Activated CD4-positive, alpha-beta T cell treated with anti-CD3 and anti-CD28 coated beads, Interleukin-2, amount 10 ng/mL, durations not matched to agents 24 days and 14 days (primary cell): ENCODE data around the gene ITPR3. TPM values are rescaled to one million over a fixed set of nuclear protein-coding genes. Genes with fewer than 3 reads are reported as not detected.

ENCODE experiments used
- DNase-seq: peaks from one replicate; pipeline ENCODE4 v3.0.0; 2022
- H3K27ac Mint-ChIP-seq: one replicate; pipeline ENCODE4 v1.8.0; 2022; ENCODE audit warnings: mild to moderate bottlenecking, mixed read lengths
- H3K27me3 Mint-ChIP-seq: one replicate; pipeline ENCODE4 v1.8.0; 2022; ENCODE audit warnings: mixed read lengths
- H3K36me3 Mint-ChIP-seq: one replicate; pipeline ENCODE4 v1.8.0; 2022; ENCODE audit warnings: low read depth, mild to moderate bottlenecking, mixed read lengths
- H3K4me1 Mint-ChIP-seq: one replicate; pipeline ENCODE4 v1.8.0; 2021; ENCODE audit warnings: mixed read lengths
- H3K4me3 Mint-ChIP-seq: one replicate; pipeline ENCODE4 v1.8.0; 2022; ENCODE audit warnings: mild to moderate bottlenecking, moderate library complexity, mixed read lengths
- H3K9me3 Mint-ChIP-seq: one replicate; pipeline ENCODE4 v1.8.0; 2021; ENCODE audit warnings: mixed read lengths
- intact Hi-C: fragments of 100-400 bp; cut with micrococcal nuclease; formaldehyde crosslinking; loops from one replicate; pipeline ENCODE4 v1.15.1; 2023
- total RNA-seq: library from RNA; stranded (reverse); gene quantifications from 2 replicates; pipeline ENCODE4 v1.2.3, GENCODE V29; 2022

Gene ITPR3
- total RNA-seq, 1 donor from 2014 or later, result 45.6 TPM

GRCh38 chr6:33719326-33719987 lies 98.3 kb downstream of the ITPR3 start:
- Mint-ChIP-seq H3K36me3 (no peaks in the 10 kb centered on the region), H3K9me3 (no peaks in the 10 kb centered on the region), H3K4me3 (no peak overlapping the region), H3K27me3 (peaks cover 29% of the 10 kb centered on the region), H3K27ac (no peak overlapping the region), H3K4me1 (peaks cover 6% of the 10 kb centered on the region)
- intact Hi-C loops, result loop anchor here (10.0 kb wide), 1 partner anchor 525 kb away; the partner anchor contains the start of gene SMIM29
- no peak for DNase-seq

GRCh38 chr6:33720998-33721397 lies 99.9 kb downstream of the ITPR3 start:
- no peak for DNase-seq
- intact Hi-C loops, result no loop called here
- H3K9me3 Mint-ChIP-seq, result no peaks in the 10 kb centered on the region
- H3K27ac Mint-ChIP-seq, result no peak overlapping the region
- no peaks in the 10 kb centered on the region for H3K36me3 Mint-ChIP-seq
- no peak overlapping the region for H3K4me3 Mint-ChIP-seq
- H3K27me3 Mint-ChIP-seq, result peaks cover 33% of the 10 kb centered on the region
- H3K4me1 Mint-ChIP-seq, result peaks cover 6% of the 10 kb centered on the region

GRCh38 chr6:33721508-33721907 lies 100.4 kb downstream of the ITPR3 start:
- intact Hi-C loops, result no loop called here
- H3K27me3 Mint-ChIP-seq, result peaks cover 33% of the 10 kb centered on the region
- no peaks in the 10 kb centered on the region for H3K36me3 Mint-ChIP-seq
- H3K4me1 Mint-ChIP-seq, result peaks cover 6% of the 10 kb centered on the region
- no peak for DNase-seq
- no peak overlapping the region for H3K4me3 Mint-ChIP-seq
- no peak overlapping the region for H3K27ac Mint-ChIP-seq
- no peaks in the 10 kb centered on the region for H3K9me3 Mint-ChIP-seq

GRCh38 chr6:33722103-33722623 lies 101.0 kb downstream of the ITPR3 start:
- H3K9me3 Mint-ChIP-seq, result no peaks in the 10 kb centered on the region
- H3K4me3 Mint-ChIP-seq, result no peak overlapping the region
- H3K4me1 Mint-ChIP-seq, result peaks cover 6% of the 10 kb centered on the region
- no peak for DNase-seq
- H3K36me3 Mint-ChIP-seq, result no peaks in the 10 kb centered on the region
- intact Hi-C loops, result no loop called here
- H3K27ac Mint-ChIP-seq, result no peak overlapping the region
- H3K27me3 Mint-ChIP-seq, result peaks cover 33% of the 10 kb centered on the region

GRCh38 chr6:33723371-33724085 lies 102.4 kb downstream of the ITPR3 start:
- Mint-ChIP-seq H3K9me3 (no peaks in the 10 kb centered on the region), H3K27me3 (peaks cover 33% of the 10 kb centered on the region)

GRCh38 chr6:33724102-33725023 lies 103.2 kb downstream of the ITPR3 start:
- H3K4me3 Mint-ChIP-seq, result no peak overlapping the region
- H3K4me1 Mint-ChIP-seq, result peaks cover 6% of the 10 kb centered on the region
- DNase-seq, result no peak
- intact Hi-C loops, result no loop called here
- no peaks in the 10 kb centered on the region for H3K9me3 Mint-ChIP-seq
- H3K36me3 Mint-ChIP-seq, result no peaks in the 10 kb centered on the region
- peaks cover 30% of the 10 kb centered on the region for H3K27me3 Mint-ChIP-seq
- no peak overlapping the region for H3K27ac Mint-ChIP-seq

More at GRCh38 chr6:33723371-33724085, 102.4 kb downstream of the ITPR3 start:
- Mint-ChIP-seq H3K27ac (no peak overlapping the region), H3K4me1 (peaks cover 6% of the 10 kb centered on the region), H3K36me3 (no peaks in the 10 kb centered on the region), H3K4me3 (no peak overlapping the region)
- intact Hi-C loops, result no loop called here
- no peak for DNase-seq

- peaks cover 6% of the 10 kb centered on the region for H3K4me1 Mint-ChIP-seq
- DNase-seq, result no peak
- H3K4me3 Mint-ChIP-seq, result no peak overlapping the region
- H3K9me3 Mint-ChIP-seq, result no peaks in the 10 kb centered on the region
- intact Hi-C loops, result no loop called here
- no peaks in the 10 kb centered on the region for H3K36me3 Mint-ChIP-seq
- H3K27ac Mint-ChIP-seq, result no peak overlapping the region
- H3K27me3 Mint-ChIP-seq, result peaks cover 27% of the 10 kb centered on the region
Measured at GRCh38 chr6:33725222-33725621, 104.1 kb downstream of the ITPR3 start.

GRCh38 chr6:33725891-33726673 lies 105.0 kb downstream of the ITPR3 start:
- no peak overlapping the region for H3K4me3 Mint-ChIP-seq
- H3K9me3 Mint-ChIP-seq, result no peaks in the 10 kb centered on the region
- no peak for DNase-seq
- intact Hi-C loops, result no loop called here
- peaks cover 22% of the 10 kb centered on the region for H3K27me3 Mint-ChIP-seq
- no peaks in the 10 kb centered on the region for H3K36me3 Mint-ChIP-seq
- H3K4me1 Mint-ChIP-seq, result peaks cover 6% of the 10 kb centered on the region
- no peak overlapping the region for H3K27ac Mint-ChIP-seq

- H3K36me3 Mint-ChIP-seq, result no peaks in the 10 kb centered on the region
- H3K4me3 Mint-ChIP-seq, result no peak overlapping the region
- no peaks in the 10 kb centered on the region for H3K9me3 Mint-ChIP-seq
- peaks cover 6% of the 10 kb centered on the region for H3K4me1 Mint-ChIP-seq
- intact Hi-C loops, result no loop called here
- peaks cover 19% of the 10 kb centered on the region for H3K27me3 Mint-ChIP-seq
- H3K27ac Mint-ChIP-seq, result no peak overlapping the region
- no peak for DNase-seq
Measured at GRCh38 chr6:33726696-33727095, 105.6 kb downstream of the ITPR3 start.

- H3K27ac Mint-ChIP-seq, result no peak overlapping the region
- H3K9me3 Mint-ChIP-seq, result no peaks in the 10 kb centered on the region
- peaks cover 6% of the 10 kb centered on the region for H3K4me1 Mint-ChIP-seq
- no peak overlapping the region for H3K4me3 Mint-ChIP-seq
- no peaks in the 10 kb centered on the region for H3K36me3 Mint-ChIP-seq
- peaks cover 18% of the 10 kb centered on the region for H3K27me3 Mint-ChIP-seq
- intact Hi-C loops, result no loop called here
- DNase-seq, result no peak
Measured at GRCh38 chr6:33727126-33727525, 106.0 kb downstream of the ITPR3 start.

- no peaks in the 10 kb centered on the region for H3K36me3 Mint-ChIP-seq
- peaks cover 6% of the 10 kb centered on the region for H3K4me1 Mint-ChIP-seq
- no peak for DNase-seq
- no peak overlapping the region for H3K4me3 Mint-ChIP-seq
- peaks cover 15% of the 10 kb centered on the region for H3K27me3 Mint-ChIP-seq
- H3K27ac Mint-ChIP-seq, result no peak overlapping the region
- no peaks in the 10 kb centered on the region for H3K9me3 Mint-ChIP-seq
- intact Hi-C loops, result no loop called here
Measured at GRCh38 chr6:33727932-33728331, 106.8 kb downstream of the ITPR3 start.

GRCh38 chr6:33728438-33728837 lies 107.3 kb downstream of the ITPR3 start:
- no peak overlapping the region for H3K27ac Mint-ChIP-seq
- H3K27me3 Mint-ChIP-seq, result peaks cover 12% of the 10 kb centered on the region
- no peak for DNase-seq
- no peaks in the 10 kb centered on the region for H3K9me3 Mint-ChIP-seq
- H3K4me3 Mint-ChIP-seq, result no peak overlapping the region
- intact Hi-C loops, result no loop called here
- H3K4me1 Mint-ChIP-seq, result peaks cover 6% of the 10 kb centered on the region
- H3K36me3 Mint-ChIP-seq, result no peaks in the 10 kb centered on the region

- peaks cover 8% of the 10 kb centered on the region for H3K27me3 Mint-ChIP-seq
- H3K4me1 Mint-ChIP-seq, result peaks cover 5% of the 10 kb centered on the region
- no peaks in the 10 kb centered on the region for H3K36me3 Mint-ChIP-seq
- H3K4me3 Mint-ChIP-seq, result no peak overlapping the region
- H3K9me3 Mint-ChIP-seq, result no peaks in the 10 kb centered on the region
- H3K27ac Mint-ChIP-seq, result no peak overlapping the region
- DNase-seq, result no peak
- intact Hi-C loops, result no loop called here
Measured at GRCh38 chr6:33729059-33729458, 107.9 kb downstream of the ITPR3 start.
